Measurements from ENCODE around the gene TMCO4.
"Not testable (repeated sequence)": the region's sequence is repeated elsewhere in the genome, so short reads cannot be mapped to it uniquely, and the experiment has no call there.

The TMCO4 gene

DNA sequence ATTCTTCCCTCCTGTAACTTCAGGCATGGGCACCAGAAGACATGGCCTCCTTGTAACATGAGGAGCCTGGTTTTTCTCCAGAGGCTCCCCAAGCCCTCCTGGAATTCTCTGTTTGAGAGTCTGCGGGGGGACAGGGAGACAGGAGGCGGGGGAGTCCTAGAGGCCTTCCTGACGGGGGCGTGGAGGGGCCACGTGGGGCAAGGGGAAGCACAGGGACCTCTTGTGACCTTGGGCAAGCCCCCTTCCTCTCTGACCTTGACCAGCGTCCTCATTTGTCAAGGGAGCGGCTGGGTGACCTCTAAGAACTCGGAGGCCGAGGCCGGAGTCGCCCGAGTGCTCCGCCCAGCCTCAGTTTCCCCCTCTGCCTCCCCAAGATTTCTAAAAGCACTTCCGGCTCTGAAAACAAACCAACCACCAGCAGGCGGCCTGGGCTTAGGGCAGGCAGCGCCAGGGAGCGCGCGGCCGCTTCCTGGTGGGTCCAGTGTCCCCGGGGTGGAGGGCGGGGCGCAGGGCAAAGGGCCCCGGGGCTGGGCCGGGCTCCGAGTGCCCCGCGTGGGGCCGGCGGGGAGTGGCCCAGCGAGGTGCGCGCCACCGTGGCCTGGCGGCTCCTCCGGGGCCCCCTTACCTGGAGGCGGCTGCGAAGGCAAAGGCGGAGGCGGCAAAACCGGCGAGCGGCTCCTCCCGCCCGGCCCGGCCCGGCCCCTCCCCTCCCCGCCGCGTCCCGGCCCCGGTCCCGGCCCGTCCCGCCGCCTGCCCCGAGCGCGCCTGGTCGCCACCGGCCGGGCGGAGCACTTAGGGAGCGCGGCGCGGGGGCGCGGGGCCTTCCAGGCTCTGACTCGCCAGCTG is at the start of gene TMCO4:
TMCO4 (minus strand) TSS at position 687 of the 846 bp plus-strand sequence. CDS start 19,158 bp downstream, outside the sequence.
- peak; percentile 63 for DNase-seq

DNA sequence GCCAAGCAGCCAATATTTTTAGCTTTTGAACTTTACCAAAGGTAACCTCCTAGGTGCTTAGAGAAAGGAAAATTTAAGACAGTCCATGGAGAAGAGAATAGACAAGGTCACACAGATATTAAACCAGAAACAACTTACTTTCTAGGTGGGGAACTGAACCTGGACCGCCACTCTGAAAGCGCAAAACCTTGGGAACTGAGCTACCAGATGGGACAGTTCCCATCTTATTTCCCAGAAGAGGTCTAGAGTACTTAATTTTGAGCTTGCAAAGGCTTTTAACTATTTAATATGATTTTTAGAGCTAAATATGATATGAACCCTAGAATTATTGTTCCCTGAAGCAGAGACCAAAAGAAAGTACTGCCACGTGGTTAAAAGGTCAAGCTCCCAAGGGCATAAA is 49.6 kb upstream of the TMCO4 start:
- not testable (repeated sequence) for DNase-seq

DNA sequence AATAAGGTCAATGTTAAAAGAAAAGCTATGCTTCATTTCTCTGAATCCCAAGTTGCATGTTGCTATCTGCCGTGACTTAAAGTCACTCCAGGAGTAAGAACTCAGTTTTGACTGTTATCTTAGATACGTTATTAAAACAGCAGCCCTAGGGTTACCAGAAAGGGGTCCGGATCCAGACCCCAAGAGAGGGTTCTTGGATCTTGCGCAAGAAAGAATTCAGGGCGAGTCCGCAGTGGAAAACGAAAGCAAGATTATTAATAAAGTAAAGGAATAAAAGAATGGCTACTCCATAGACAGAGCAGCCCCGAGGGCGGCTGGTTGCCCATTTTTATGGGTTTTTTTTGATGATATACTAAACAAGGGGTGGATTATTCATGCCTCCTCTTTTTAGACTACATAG is 47.6 kb upstream of the TMCO4 start:
- not testable (repeated sequence) for DNase-seq

DNA sequence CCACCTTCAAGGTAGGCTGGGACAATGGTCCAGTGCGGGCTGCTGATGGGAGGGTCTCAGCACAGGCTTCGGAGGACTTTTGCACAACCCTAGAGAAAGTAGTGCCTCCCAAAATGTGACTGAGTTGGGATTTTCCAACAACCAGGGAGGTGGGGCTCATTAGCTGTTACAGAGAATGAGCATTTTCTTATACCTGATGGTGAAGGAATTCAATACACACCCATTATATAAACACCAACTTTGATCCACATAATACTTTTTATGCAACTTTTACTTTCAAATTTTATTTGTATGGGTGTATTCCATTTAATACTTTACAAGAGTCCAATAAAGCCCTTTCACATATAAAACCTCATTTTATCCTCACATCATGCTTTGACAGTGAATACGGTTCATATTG is 46.6 kb upstream of the TMCO4 start:
- DNase-seq, result no peak

DNA sequence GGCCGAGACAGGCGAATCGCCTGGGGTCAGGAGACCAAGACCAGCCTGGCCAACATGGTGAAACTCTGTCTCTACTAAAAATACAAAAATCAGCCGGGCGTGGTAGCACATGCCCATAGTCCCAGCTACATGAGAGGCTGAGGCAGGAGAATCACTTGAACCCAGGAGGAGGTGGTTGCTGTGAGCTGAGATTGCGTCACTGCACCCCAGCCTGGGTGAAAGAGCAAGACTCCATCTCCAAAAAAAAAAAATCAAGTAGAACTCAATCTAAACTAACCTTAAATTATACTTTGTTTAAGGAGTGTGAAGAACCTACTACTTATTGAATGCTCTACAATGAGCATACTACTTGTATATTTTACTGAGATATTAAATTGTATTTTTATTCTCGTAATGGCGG is 45.8 kb upstream of the TMCO4 start:
- DNase-seq, result no peak

DNA sequence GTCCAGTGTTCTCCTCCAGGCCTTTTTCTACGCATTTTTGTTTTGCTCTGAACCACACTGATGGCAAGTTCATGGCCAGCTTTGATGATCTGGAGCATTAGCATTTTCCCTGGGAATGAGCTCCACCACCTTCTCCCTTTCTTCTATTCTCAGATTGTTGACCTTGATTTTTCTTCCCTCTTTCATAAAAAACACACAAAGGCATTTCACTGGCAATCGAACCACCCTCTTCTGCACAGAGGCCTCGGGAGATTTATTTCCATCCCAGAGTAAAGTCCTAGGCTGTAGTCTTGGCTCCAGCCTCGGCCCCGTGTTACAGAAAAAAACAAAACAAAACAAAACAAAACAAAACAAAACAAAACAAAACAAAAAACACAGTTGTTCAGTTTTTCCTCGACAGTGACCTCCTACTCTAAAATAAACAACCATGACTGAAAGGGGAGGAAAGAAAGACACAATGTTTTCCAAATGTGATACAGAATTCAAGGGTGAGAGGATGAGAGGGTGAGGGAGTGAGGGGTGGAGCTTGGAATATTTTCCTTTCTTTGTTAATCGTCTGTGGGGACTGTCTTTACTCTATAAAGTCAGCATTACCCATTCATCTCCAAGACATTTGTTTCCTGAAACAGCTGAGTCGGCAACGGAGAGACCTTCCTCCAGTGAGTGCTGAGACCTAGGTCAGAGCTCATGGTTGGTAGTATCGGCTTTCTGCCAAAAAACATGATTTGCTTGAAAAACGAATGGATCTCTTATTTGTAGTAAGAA is 45.2 kb upstream of the TMCO4 start:
- no peak for DNase-seq

DNA sequence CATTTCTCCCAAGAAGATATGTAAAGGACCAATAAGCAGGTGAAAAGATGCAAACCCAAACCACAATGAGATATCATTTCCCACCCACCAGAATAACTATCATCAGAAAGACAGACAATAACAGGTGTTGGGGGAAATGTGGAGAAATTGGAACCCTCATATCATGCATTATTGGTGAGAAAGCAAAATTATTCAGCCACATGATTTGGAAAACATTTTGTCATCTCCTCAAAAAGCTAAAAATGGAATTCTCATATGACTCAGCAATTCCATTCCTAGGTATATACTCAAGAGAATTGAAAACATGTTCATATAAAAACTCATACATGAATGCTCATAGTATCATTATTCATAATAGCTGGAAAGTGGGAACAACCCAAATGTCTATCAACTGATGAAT is 40.5 kb upstream of the TMCO4 start:
- no peak for DNase-seq

DNA sequence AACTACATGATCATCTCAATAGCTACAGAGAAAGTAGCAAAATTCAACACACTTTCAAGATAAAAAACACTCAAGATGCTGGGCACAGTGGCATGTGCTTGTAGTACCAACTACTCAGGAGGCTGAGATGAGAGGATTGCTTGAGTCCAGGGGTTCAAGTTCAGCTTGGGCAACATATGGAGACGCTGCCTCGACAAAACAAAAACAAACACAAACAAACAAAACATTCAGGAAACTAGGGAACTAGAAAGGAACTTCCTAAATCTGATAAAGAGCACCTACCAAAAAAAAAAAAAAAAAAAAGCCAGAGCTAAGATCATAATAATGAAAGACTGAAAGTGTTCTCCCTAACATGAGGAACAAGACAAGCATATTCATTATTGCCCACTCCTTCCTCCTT is 38.1 kb upstream of the TMCO4 start:
- DNase-seq, result no peak

DNA sequence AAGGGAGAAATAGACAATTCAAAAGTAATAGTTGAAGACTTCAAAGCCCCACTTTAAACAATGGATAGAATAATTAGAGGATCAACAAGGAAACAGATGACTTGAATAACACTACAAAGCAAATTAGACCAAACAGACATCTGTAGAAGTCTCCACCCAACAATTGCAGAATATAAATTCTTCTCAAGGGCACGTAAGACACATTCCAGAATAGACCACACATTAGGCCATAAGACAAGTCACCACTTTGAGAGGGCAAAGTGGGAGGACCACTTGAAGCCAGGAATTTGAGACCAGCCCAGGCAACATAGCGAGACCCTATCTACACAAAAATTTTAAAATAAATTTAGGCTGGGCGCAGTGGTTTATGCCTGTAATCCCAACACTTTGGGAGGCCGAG is 35.9 kb upstream of the TMCO4 start:
- no peak for DNase-seq

DNA sequence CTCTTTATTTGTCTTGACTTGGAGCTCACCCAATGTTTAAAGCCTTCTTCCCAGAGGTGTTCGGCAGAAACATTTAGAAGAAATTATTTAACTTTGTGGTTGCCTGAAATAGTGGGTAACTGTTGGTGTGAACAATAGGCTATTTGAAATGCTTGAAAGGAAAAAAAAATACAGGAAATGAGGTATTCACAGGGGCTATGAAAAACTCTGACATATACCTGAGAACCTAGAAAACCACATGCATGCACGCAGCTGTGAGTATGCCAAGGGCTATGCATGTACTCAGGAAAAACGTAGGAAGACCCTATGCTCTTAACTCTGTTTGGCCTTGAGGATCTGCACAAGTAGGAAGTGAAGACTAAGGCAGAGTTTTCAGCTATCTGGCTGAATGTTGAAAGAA is 31.7 kb upstream of the TMCO4 start:
- DNase-seq, result no peak

DNA sequence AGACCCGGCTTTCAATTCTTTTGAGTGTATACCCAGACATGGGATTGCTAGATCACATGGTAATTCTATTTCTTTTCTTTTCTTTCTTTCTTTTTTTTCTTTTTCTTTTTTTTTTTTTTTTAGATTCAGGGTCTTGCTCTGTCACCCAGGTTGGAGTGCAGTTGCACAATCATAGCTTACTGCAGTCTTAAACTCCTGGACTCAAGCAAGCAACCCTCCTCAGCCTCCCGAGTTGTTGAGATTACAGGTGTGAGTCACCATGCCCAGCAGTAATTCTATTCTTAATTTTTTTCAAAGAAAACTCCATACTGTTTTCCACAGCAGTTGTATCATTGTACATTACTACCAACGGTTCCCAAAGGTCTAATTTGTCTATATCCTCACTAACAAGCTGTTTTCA is 28.8 kb upstream of the TMCO4 start:
- no peak for DNase-seq

DNA sequence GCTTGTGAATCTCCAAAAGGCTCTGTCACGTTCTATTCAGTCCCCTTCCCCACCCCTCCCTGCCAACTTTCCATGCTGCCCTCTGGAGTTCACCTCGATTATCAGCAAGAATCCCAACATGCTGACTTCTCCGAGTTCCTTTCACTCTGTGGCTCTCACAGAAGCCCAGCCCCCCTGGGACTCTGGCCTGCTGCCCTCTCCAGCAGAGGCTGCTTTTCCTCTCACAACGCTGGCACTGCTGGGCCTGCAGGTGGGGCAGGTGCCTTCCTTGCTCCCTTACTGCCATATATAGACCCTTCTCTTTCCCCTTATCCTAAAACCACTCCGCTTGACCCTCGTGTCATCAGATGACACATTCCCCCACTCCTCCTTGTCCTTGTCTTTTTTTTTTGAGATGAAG is 25.6 kb upstream of the TMCO4 start:
- peak; percentile 69 for DNase-seq

DNA sequence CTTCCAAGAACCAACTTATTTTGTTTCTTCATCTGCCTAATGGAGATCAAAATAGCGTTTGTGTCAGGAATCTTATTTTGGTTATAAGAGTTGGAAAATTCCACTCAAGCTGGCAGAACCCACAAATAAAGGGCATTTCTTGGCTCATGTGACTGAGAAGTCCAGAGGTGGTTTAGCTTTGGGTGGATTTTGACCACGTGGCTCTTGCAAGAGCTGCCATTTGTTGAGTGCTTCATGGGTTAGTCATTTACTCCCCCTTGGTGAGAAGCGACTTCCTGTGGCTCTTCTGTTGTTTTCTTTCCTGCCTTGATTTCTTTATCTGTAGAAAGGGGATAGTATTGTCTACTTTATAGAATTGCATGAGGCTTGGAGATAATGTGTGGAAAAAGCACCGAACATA is 24.8 kb upstream of the TMCO4 start:
- no peak for DNase-seq

DNA sequence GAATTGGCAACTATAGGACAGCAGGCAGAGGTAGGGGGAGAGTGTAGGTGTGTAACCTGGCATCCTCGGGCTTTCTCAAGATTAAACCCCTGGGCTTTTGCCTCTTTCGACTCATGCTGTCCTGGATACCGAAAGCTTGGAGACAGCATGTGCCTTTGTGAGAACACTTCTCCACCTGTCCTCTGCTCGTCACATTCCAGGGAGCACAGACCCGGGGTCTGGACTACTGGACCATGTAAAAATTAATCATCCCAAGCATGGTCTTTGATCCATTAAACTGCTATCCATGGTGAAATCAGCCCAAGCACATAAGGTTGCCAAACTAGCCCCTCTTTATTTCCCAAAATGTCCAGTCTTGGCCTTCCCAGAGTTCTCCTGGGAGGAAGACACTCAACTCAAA is 24.3 kb upstream of the TMCO4 start:
- no peak for DNase-seq

DNA sequence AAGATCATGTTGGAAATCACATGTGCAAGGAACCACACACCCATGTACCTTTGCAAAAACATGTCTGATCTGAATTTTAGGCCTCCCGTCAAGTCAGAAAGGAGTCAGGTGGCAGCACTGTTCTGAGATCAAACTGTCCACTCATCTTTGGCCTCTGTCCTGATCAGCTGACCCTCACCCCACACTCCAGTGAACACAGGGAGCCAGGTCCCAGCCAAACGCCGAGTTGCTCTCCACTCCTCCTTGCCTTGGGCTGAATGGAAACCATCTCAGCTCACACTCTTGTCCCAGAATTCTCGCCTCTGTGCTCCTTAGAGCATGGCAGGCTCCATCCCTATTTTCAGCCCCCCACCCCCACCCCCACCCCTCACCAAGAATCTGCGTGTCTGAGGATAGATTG is 20.0 kb upstream of the TMCO4 start:
- DNase-seq, result no peak

DNA sequence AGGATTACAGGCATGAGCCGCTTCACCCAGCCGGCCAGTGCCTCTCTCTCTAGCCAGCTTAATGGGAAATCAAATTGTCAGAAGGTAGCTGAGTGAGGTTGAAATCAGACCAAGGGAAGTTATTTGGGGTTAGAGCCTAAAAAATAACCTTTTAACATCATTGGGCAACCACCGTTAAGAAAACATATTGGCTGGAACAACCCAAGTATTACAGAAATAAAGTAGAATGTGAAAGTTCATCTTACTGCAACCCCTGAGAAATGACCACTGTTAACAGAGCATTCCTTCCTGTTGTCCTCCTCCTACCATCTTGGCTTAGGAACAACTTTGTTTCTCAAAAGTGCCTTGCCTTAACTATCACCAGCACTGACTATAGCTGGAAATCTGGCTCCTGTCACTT is 18.6 kb upstream of the TMCO4 start:
- DNase-seq, result no peak

DNA sequence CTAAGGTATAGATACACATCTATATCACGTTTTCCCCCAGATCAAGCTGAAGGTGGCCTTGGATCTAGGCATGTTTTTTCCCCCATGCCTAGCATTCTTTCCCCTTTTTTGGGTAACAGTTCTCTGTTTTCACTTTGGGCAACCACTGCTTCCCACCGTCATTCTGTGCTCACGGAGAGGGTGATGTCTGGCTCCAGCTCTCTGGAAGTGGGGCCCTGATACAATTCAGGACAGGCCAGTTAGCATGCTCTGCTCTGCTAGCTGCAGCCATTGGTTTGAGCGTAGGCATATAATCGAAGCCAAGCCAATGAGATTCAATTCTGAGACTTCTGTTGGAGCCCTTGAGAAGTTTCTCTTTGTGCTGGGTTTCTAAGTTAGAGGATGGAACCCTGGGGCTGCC is 17.4 kb upstream of the TMCO4 start:
- no peak for DNase-seq

DNA sequence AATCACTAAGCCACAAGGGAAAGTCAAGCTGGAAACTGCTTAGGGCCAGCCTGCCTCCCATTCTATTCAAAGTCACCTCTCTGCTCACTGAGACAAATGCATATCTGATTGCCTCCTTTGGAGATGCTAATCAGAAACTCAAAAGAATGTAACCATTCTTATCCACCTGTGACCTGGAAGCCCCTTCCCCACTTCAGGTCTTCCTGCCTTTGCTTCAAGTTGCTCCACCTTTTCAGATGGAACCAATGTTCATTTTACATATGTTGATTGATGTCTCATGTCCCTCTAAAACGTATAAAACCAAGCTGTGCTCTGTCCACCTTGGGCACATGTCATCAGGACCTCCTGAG is 17.0 kb upstream of the TMCO4 start:
- DNase-seq, result not testable (repeated sequence)

DNA sequence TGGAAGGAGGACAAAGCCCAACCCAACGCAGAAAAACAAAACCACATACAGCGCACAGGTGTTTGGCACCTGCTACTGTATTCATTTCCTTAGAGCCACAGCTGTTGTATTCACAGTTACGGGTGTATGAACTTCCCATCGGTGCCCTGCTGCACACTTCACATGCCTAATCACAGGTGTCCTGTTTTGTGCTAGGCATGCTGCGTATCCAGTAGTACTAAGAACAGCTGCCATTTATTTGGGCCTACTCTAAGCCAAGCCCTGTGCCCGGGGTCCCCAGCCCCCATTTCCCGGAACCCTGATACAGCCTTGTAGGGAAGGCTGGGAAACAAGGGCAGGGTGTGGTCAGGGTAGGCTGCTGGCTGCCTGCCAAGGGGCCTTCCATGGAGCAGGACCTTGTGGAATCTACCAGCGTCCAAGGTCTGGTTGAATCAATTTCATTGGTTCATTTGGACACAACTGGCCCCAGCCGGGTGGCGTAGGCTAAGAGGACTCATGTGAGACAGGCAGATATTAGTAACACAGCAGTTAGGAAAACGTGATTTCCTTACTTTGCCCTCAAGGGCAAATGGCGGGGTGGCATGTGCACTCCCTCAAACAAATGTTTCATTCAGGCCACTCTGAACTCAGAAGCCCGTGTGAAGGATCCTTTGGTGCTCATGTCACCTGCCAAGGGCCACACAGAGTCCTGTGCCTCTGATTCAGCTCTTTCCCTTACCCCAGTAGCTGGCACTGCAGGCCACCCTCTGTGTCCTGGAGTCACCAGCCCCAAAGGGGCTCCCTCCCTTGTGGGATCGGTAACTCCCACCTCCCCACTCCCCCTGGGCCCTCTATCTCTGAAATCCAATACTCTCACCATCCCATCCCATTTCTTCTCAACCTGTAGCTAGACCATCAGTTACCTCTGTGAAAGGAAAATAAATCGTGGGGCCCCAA is 16.4 kb upstream of the TMCO4 start:
- no peak for DNase-seq

DNA sequence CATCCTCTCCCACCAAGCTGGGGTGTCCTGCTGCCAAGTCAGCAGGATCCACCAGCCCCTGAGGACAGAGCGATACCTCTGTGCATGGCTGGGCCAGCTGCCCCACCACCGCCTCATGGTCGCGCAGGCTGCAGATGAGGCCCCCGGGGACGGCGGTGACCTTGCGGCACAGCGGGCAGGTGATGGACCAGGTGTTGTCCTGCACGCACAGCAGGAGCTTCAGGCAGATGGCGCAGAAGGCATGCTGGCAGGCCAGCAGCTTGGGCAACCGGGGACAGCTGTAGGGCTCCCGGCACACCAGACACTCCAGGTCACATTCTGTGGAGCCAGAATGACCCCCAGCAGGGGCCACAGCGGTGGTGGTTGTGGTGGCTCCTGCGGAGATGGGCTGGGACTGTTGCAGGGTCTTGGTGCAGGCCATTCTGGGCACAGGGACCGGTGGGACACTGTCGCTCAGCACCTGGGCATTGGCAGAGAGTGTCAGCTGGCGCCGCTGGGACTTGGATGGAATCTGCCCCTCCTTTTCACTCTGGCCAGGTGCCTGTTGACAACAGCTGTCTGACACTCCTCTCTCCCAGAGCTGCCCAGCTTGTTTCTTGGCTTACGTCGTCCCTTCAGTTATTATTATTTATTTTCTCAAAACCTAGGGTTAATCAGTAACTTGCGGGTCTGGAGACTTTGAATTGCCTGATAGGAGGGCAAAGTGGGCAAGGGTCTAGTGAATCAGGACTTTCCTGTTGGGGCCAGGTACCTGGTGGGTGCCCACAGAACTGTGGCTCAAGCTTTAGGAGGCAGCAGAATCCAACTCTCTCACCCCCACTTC is 15.2 kb upstream of the TMCO4 start, which contains the start of gene RNF186:
RNF186 (minus strand) TSS at position 603 of the 823 bp plus-strand sequence; CDS start at position 421, 182 bp downstream.
- no peak for DNase-seq

DNA sequence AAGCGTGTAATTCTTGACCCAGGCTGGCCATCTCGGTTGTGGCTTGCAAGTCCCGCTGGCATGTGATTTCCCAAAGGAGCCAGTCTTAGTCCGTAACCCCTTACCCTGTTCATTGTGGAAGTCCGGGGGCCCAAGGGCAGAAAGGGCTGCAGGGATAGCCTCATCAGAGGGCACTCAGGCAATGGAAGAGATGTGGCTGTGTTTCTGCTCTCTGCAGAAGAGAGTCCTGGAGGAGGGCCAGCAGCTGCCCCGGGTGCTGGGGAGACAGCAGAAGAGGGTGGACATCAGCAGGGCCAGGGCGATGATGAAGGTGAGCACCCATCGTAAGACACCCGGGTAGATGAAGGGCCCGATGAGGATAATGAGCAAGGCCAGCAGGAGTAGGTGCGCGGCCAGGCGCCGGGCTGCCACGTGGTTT is 14.5 kb upstream of the TMCO4 start:
- DNase-seq, result no peak

DNA sequence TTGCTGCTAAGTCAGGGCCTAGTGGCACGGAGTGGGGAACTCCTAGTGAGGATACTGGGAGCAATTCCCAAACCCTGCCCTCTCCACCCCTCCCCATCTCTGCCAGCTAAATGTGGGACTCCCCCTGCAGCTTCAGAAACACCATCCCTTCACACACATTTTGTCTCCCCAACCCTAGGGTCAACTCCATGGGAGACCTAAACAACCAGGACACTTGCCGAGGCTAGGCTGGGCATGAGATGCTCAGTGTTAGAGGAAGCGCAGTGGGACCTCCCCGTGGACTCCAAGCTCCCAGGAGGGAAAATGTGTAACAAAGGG is 13.9 kb upstream of the TMCO4 start:
- DNase-seq, result no peak
